ENCODE measurements around the gene TESK2. TPM values are rescaled to one million over a fixed set of nuclear protein-coding genes. Genes with fewer than 3 reads are reported as not detected.
"Not testable (repeated sequence)": the region's sequence is repeated elsewhere in the genome, so short reads cannot be mapped to it uniquely, and the experiment has no call there.

TESK2 gene
- total RNA-seq, 1 donor from 2014 or later: 8.0 TPM

- peak overlapping the region; percentile 31 for H3K4me3 Mint-ChIP-seq (ENCODE audit: unreplicated experiment)
Observed at GRCh38 chr1:45516036-45516435, 25.1 kb upstream of the TESK2 start.

GRCh38 chr1:45513532-45514260 lies 22.7 kb upstream of the TESK2 start:
- not testable (repeated sequence) for H3K27me3 Mint-ChIP-seq (ENCODE audit: unreplicated experiment); H3K9me3 Mint-ChIP-seq (ENCODE audit: unreplicated experiment); DNase-seq (ENCODE audit: low spot score); H3K4me1 Mint-ChIP-seq (ENCODE audit: unreplicated experiment); H3K27ac Mint-ChIP-seq (ENCODE audit: unreplicated experiment); H3K4me3 Mint-ChIP-seq (ENCODE audit: unreplicated experiment)
- peaks cover 46% of the 10 kb centered on the region for H3K36me3 Mint-ChIP-seq (ENCODE audit: low read depth, unreplicated experiment)

More at GRCh38 chr1:45516036-45516435, 25.1 kb upstream of the TESK2 start:
- peaks cover 9% of the 10 kb centered on the region for H3K4me1 Mint-ChIP-seq (ENCODE audit: unreplicated experiment)
- peaks cover 2% of the 10 kb centered on the region for H3K27me3 Mint-ChIP-seq (ENCODE audit: unreplicated experiment)
- TF ChIP-seq CTCF (IDR thresholded peaks at IDR 0.05; ENCODE audit: unreplicated experiment): no peak
- no peak overlapping the region for H3K27ac Mint-ChIP-seq (ENCODE audit: unreplicated experiment)
- no peak for DNase-seq (ENCODE audit: low spot score)
- H3K36me3 Mint-ChIP-seq (ENCODE audit: low read depth, unreplicated experiment): peaks cover 39% of the 10 kb centered on the region
- no peaks in the 10 kb centered on the region for H3K9me3 Mint-ChIP-seq (ENCODE audit: unreplicated experiment)

- peak; percentile 55 for TF ChIP-seq CTCF (IDR thresholded peaks at IDR 0.05; ENCODE audit: unreplicated experiment)
- peak; percentile 69 for DNase-seq (ENCODE audit: low spot score)
- no peaks in the 10 kb centered on the region for H3K4me1 Mint-ChIP-seq (ENCODE audit: unreplicated experiment)
- no peaks in the 10 kb centered on the region for H3K9me3 Mint-ChIP-seq (ENCODE audit: unreplicated experiment)
- no peak overlapping the region for H3K4me3 Mint-ChIP-seq (ENCODE audit: unreplicated experiment)
- H3K27ac Mint-ChIP-seq (ENCODE audit: unreplicated experiment): no peak overlapping the region
- peaks cover 49% of the 10 kb centered on the region for H3K36me3 Mint-ChIP-seq (ENCODE audit: low read depth, unreplicated experiment)
- H3K27me3 Mint-ChIP-seq (ENCODE audit: unreplicated experiment): peaks cover 2% of the 10 kb centered on the region
Observed at GRCh38 chr1:45512641-45513054, 21.7 kb upstream of the TESK2 start.

GRCh38 chr1:45510972-45511527 lies 20.1 kb upstream of the TESK2 start:
- Mint-ChIP-seq H3K27ac (ENCODE audit: unreplicated experiment) (peak overlapping the region; percentile 67), H3K4me3 (ENCODE audit: unreplicated experiment) (peak overlapping the region; percentile 35), H3K4me1 (ENCODE audit: unreplicated experiment) (no peaks in the 10 kb centered on the region), H3K36me3 (ENCODE audit: low read depth, unreplicated experiment) (peaks cover 43% of the 10 kb centered on the region), H3K27me3 (ENCODE audit: unreplicated experiment) (peaks cover 2% of the 10 kb centered on the region), H3K9me3 (ENCODE audit: unreplicated experiment) (no peaks in the 10 kb centered on the region)
- no peak for DNase-seq (ENCODE audit: low spot score)
- TF ChIP-seq CTCF (IDR thresholded peaks at IDR 0.05; ENCODE audit: unreplicated experiment): no peak

- no peaks in the 10 kb centered on the region for H3K9me3 Mint-ChIP-seq (ENCODE audit: unreplicated experiment)
- H3K27me3 Mint-ChIP-seq (ENCODE audit: unreplicated experiment): peaks cover 2% of the 10 kb centered on the region
- H3K27ac Mint-ChIP-seq (ENCODE audit: unreplicated experiment): no peak overlapping the region
- no peak for TF ChIP-seq CTCF (IDR thresholded peaks at IDR 0.05; ENCODE audit: unreplicated experiment)
- H3K36me3 Mint-ChIP-seq (ENCODE audit: low read depth, unreplicated experiment): peaks cover 36% of the 10 kb centered on the region
- no peaks in the 10 kb centered on the region for H3K4me1 Mint-ChIP-seq (ENCODE audit: unreplicated experiment)
- H3K4me3 Mint-ChIP-seq (ENCODE audit: unreplicated experiment): peak overlapping the region; percentile 31
- DNase-seq (ENCODE audit: low spot score): no peak
Observed at GRCh38 chr1:45510036-45510971, 19.3 kb upstream of the TESK2 start.
